GM12878 (cell line): ENCODE results near the gene C1orf185. TPM values are rescaled to one million over a fixed set of nuclear protein-coding genes. Genes with fewer than 3 reads are reported as not detected.

Source experiments
- ATAC-seq: fragments of 200-7000 bp; cut with Tn5 transposase; 3 replicates; pipeline ENCODE4 v1.9.1; 2020; ENCODE audit warnings: mild to moderate bottlenecking, moderate library complexity
- BruUV-seq: library from RNA; stranded (reverse); fragments of 400-500 nt; replicated peaks from 2 replicates; lab custom pipeline; 2021; lab: Mats Ljungman, UMichigan
- CTCF ChIA-PET: fragments of 300-600 bp; sonication (Branson Sonifier 250); formaldehyde crosslinking; extraction: SDS; loops from one replicate; lab custom pipeline; 2021; ENCODE audit warnings: inconsistent platforms; lab: Yijun Ruan, JAX
- POLR2A ChIA-PET: fragments of 350-600 bp; formaldehyde crosslinking; extraction: SDS; loops from one replicate; lab custom pipeline; 2021; ENCODE audit warnings: inconsistent platforms; lab: Charles Lee
- RAD21 ChIA-PET: fragments of 300-600 bp; sonication (Branson Sonifier 250); formaldehyde crosslinking; loops from one replicate; lab custom pipeline; 2023; ENCODE audit warnings: antibody characterized with exemption; ENCODE audit not compliant: unreplicated experiment; lab: Charles Lee
- SMC1A ChIA-PET: fragments of 300-600 bp; sonication (Branson Sonifier 250); formaldehyde crosslinking; loops from one replicate; lab custom pipeline; 2023; ENCODE audit not compliant: unreplicated experiment, uncharacterized antibody; lab: Charles Lee
- DNase-seq: peaks from one replicate; pipeline ENCODE4 v3.0.0-alpha.2; 2011; ENCODE audit warnings: low read depth, low spot score
- FAIRE-seq: peaks from 3 replicates; lab custom pipeline; 2011; peaks lifted over from hg19 to GRCh38; lab: Jason Lieb, UNC
- H2AFZ ChIP-seq: 2 replicates; pipeline ENCODE4 v1.6.0; 2011; ENCODE audit warnings: low read depth, low read length, control low read depth; ENCODE audit not compliant: control insufficient read depth
- H3K27ac ChIP-seq: 2 replicates; pipeline ENCODE4 v1.5.1; 2011; ENCODE audit warnings: control low read depth; ENCODE audit not compliant: control insufficient read depth, insufficient read depth
- H3K27me3 ChIP-seq, 2 experiments: replicated peaks in 1 of 2; 2 replicates each; pipeline versions ENCODE4 v1.6.0 to v1.6.1; 2011; ENCODE audit warnings: low read length in 1 of 2; ENCODE audit not compliant: control insufficient read depth in 2 of 2, insufficient read depth in 2 of 2
- H3K36me3 ChIP-seq, 2 experiments: 2 replicates each; pipeline ENCODE4 v1.5.1; 2011; ENCODE audit warnings: low read length in 1 of 2; ENCODE audit not compliant: control insufficient read depth in 2 of 2, insufficient read depth in 2 of 2
- H3K4me1 ChIP-seq: 2 replicates; pipeline ENCODE4 v1.6.1; 2011; ENCODE audit warnings: mild to moderate bottlenecking, low read length, moderate library complexity, mixed read lengths; ENCODE audit not compliant: control insufficient read depth, insufficient read depth
- H3K4me2 ChIP-seq: 2 replicates; pipeline ENCODE4 v1.6.0; 2011; ENCODE audit warnings: control low read depth; ENCODE audit not compliant: control insufficient read depth, insufficient read depth
- H3K4me3 ChIP-seq: fragments of 200-600 bp; sonication (generic); 2 replicates; pipeline ENCODE4 v1.5.1; 2016
- H3K79me2 ChIP-seq: 2 replicates; pipeline ENCODE4 v1.6.0; 2011; ENCODE audit warnings: low read length; ENCODE audit not compliant: control insufficient read depth, insufficient read depth
- H3K9ac ChIP-seq: 2 replicates; pipeline ENCODE4 v1.8.0; 2011; ENCODE audit warnings: low read length, control low read depth, mixed read lengths; ENCODE audit not compliant: control insufficient read depth, insufficient read depth
- H3K9me3 ChIP-seq: replicated peaks from 3 replicates; pipeline ENCODE4 v1.5.1; 2011; ENCODE audit warnings: mild to moderate bottlenecking, low read length; ENCODE audit not compliant: control insufficient read depth, insufficient read depth
- H4K20me1 ChIP-seq: 2 replicates; pipeline ENCODE4 v1.6.0; 2011; ENCODE audit not compliant: control insufficient read depth, insufficient read depth
- CHD4 ChIP-seq: fragments of 200-600 bp; sonication (generic); IDR thresholded peaks from 2 replicates; pipeline ENCODE4 v1.6.1; 2016; ENCODE audit warnings: mild to moderate bottlenecking
- FOS ChIP-seq: IDR thresholded peaks from 3 replicates; pipeline ENCODE4 v1.6.1; 2011; ENCODE audit warnings: borderline replicate concordance; ENCODE audit not compliant: insufficient read length; ENCODE audit errors: extremely low read depth
- GATAD2B ChIP-seq: fragments of 450-650 bp; conservative IDR thresholded peaks from 2 replicates; pipeline ENCODE4 v1.6.1; 2017; ENCODE audit warnings: low read depth, mild to moderate bottlenecking, moderate library complexity
- NFYA ChIP-seq: IDR thresholded peaks from 2 replicates; pipeline ENCODE4 v1.6.1; 2011; ENCODE audit warnings: low read depth, mild to moderate bottlenecking, low read length, improper control_type of control experiment, borderline replicate concordance
- NR2C2 ChIP-seq: IDR thresholded peaks from 2 replicates; pipeline ENCODE4 v1.6.1; 2011; ENCODE audit warnings: borderline replicate concordance, low read depth; ENCODE audit not compliant: control insufficient read depth, insufficient read length
- NRF1 ChIP-seq: conservative IDR thresholded peaks from 2 replicates; pipeline ENCODE4 v1.6.1; 2011; ENCODE audit warnings: mild to moderate bottlenecking, low read depth, low read length, improper control_type of control experiment
- SP1 ChIP-seq: IDR thresholded peaks from one replicate; pipeline ENCODE4 v1.6.1; 2011; ENCODE audit warnings: low read depth, low read length
- SREBF1 ChIP-seq: IDR thresholded peaks from 2 replicates; pipeline ENCODE4 v1.6.1; 2012; ENCODE audit warnings: mild to moderate bottlenecking, low read length
- WGBS: methylation state at CpG from one replicate; pipeline ENCODE4 v1.1.6; 2016; ENCODE audit warnings: low lambda C conversion rate; ENCODE audit not compliant: insufficient replicate concordance, insufficient coverage; ENCODE audit errors: missing lambda C conversion rate; 5-methylcytosine and 5-hydroxymethylcytosine counted together
- in situ Hi-C: fragments of 300-500 bp; cut with MboI; formaldehyde crosslinking; loops from 9 replicates; pipeline ENCODE4 v1.14.3; 2018; ENCODE audit warnings: mixed read lengths
- intact Hi-C: fragments of 100-400 bp; cut with micrococcal nuclease; formaldehyde crosslinking; loops from one replicate; pipeline ENCODE4 v1.14.2; 2022; ENCODE audit not compliant: unreplicated experiment
- polyA plus RNA-seq, 11 experiments: library from polyadenylated mRNA; depleted of rRNA in 4 of 11; unstranded in 6 of 11; stranded (reverse) in 5 of 11; fragments of >200 nt; fragmentation: Nextera tagmentation in 4 of 11; fragmentation: Illumina TruSeq in 1 of 11; extraction: Ambion mirVana in 4 of 11; extraction: Trizol in 1 of 11; gene quantifications; 1 replicate in 1 of 11; 2 replicates in 10 of 11; pipeline versions ENCODE4 v1.2.1 to v1.2.3, GENCODE V29; 2011 to 2016; ENCODE audit warnings: inconsistent platforms in 2 of 11, missing spikeins in 2 of 11, low read depth in 1 of 11
- total RNA-seq, 4 experiments: library from RNA; depleted of rRNA in 3 of 4; stranded (reverse); fragments of >200 nt in 3 of 4; fragmentation: Illumina TruSeq in 1 of 4; extraction: Trizol in 1 of 4; gene quantifications; 2 replicates each; pipeline versions ENCODE4 v1.2.1 to v1.2.3, GENCODE V29; 2013 to 2021
- TF ChIP-seq, protein P1 (sequence below): fragments of 450-650 bp; IDR thresholded peaks from 2 replicates; pipeline ENCODE4 v1.6.1; 2018; ENCODE audit warnings: mild to moderate bottlenecking, low read depth, moderate library complexity; ENCODE audit not compliant: partially characterized antibody
- TF ChIP-seq, protein P2 (sequence below): fragments of 450-650 bp; IDR thresholded peaks from 2 replicates; pipeline ENCODE4 v1.6.1; 2017; ENCODE audit warnings: antibody characterized with exemption, mild to moderate bottlenecking, moderate library complexity

C1orf185 gene
- total and polyA plus RNA-seq, 10 of the 15 experiments (the other 5 are each of a cell fraction or from before 2014, with no cell fraction given), result 0.40 TPM; not detected in 9

DNA sequence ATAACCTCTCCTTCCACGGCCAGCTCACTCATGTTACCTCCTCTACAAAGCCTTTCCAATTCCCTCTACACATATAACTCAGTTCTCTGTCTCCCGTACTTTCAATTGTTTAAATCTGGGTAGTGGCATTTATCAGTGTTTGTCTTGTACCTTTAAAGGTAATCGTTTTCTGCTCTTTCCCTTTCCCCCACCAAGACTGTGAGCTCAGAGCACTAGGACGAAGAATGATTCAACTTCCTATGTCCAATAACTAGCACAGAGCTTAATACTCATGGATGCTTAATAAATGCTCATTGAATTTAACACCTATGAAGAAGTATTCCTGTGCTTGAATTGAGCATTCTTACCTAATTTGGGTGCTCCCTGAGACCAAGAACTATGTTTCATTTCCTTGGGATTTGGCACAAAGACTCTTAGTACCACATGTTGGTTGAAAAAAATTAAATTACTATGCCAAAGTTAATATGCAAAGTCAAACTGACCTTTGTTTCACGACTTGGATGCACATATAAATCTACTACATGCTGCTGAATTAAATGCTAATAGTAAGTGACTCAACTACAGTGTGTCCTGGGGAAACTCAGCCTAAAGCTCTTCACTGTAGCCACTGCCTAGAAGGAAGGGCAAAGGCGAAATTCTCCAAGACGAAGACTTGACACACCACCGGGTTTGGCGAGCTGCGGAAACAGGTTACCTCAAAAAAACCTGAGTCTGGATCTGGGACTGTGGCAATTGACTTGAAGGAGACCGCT lies 30.6 kb upstream of the C1orf185 start (continued):
- TF ChIP-seq NFYA, result no peak
- TF ChIP-seq CHD4, result no peak
- no peak for TF ChIP-seq SREBF1

DNA sequence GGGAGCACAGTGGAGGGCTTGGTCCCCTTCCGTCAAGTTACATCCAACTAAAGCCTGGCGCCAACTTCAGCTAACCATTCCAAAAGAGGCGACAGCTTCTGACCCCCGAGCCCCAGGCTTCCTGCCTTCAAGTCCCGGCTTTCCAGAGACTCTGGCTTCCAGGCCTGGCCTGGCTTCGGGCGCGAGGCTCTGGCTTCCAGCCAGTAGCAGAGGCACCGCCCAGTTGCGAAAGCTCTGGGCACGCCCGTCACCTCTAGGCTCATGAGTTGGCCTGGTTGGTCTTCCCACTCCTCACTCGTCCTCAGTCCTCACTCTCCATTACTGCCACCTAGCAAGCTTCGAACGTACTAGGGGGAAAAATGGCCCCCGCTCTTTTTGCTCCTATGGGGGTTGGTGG lies 30.0 kb upstream of the C1orf185 start:
- Histone ChIP-seq H3K27ac (no peak overlapping the region), H3K9ac (no peak overlapping the region), H2AFZ (no peak overlapping the region), H4K20me1 (no peaks in the 10 kb centered on the region), H3K4me3 (no peak overlapping the region), H3K79me2 (no peaks in the 10 kb centered on the region), H3K4me2 (no peak overlapping the region), H3K27me3 (no peaks in the 10 kb centered on the region), H3K4me1 (no peaks in the 10 kb centered on the region), H3K36me3 (no peaks in the 10 kb centered on the region), H3K9me3 (no peaks in the 10 kb centered on the region)
- ChIA-PET POLR2A (no interaction called here), RAD21 (no interaction called here), SMC1A (no interaction called here), CTCF (no interaction called here)
- no peak for ATAC-seq
- TF ChIP-seq GATAD2B (no peak), NR2C2 (no peak), FOS (no peak), CHD4 (no peak), SP1 (no peak), NRF1 (no peak)
- TF ChIP-seq, protein P1, sequence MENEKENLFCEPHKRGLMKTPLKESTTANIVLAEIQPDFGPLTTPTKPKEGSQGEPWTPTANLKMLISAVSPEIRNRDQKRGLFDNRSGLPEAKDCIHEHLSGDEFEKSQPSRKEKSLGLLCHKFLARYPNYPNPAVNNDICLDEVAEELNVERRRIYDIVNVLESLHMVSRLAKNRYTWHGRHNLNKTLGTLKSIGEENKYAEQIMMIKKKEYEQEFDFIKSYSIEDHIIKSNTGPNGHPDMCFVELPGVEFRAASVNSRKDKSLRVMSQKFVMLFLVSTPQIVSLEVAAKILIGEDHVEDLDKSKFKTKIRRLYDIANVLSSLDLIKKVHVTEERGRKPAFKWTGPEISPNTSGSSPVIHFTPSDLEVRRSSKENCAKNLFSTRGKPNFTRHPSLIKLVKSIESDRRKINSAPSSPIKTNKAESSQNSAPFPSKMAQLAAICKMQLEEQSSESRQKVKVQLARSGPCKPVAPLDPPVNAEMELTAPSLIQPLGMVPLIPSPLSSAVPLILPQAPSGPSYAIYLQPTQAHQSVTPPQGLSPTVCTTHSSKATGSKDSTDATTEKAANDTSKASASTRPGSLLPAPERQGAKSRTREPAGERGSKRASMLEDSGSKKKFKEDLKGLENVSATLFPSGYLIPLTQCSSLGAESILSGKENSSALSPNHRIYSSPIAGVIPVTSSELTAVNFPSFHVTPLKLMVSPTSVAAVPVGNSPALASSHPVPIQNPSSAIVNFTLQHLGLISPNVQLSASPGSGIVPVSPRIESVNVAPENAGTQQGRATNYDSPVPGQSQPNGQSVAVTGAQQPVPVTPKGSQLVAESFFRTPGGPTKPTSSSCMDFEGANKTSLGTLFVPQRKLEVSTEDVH, result no peak
- TF ChIP-seq, protein P2, sequence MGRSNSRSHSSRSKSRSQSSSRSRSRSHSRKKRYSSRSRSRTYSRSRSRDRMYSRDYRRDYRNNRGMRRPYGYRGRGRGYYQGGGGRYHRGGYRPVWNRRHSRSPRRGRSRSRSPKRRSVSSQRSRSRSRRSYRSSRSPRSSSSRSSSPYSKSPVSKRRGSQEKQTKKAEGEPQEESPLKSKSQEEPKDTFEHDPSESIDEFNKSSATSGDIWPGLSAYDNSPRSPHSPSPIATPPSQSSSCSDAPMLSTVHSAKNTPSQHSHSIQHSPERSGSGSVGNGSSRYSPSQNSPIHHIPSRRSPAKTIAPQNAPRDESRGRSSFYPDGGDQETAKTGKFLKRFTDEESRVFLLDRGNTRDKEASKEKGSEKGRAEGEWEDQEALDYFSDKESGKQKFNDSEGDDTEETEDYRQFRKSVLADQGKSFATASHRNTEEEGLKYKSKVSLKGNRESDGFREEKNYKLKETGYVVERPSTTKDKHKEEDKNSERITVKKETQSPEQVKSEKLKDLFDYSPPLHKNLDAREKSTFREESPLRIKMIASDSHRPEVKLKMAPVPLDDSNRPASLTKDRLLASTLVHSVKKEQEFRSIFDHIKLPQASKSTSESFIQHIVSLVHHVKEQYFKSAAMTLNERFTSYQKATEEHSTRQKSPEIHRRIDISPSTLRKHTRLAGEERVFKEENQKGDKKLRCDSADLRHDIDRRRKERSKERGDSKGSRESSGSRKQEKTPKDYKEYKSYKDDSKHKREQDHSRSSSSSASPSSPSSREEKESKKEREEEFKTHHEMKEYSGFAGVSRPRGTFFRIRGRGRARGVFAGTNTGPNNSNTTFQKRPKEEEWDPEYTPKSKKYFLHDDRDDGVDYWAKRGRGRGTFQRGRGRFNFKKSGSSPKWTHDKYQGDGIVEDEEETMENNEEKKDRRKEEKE, result no peak
- WGBS, result 62% methylated on average over 14 of the region's 16 CpGs
- in situ Hi-C loops, result loop anchor here (25.0 kb wide), 1 partner anchor 710 kb away; no protein-coding TSS in a partner anchor
- no TSS peak for BruUV-seq
- DNase-seq, result no peak
- intact Hi-C loops, result no loop called here
- no peak for FAIRE-seq
